ENCODE data around the gene MTFMT. TPM values are rescaled to one million over a fixed set of nuclear protein-coding genes. Genes with fewer than 3 reads are reported as not detected.

The MTFMT gene
- total RNA-seq, 4 donors from 2014 or later = 9.8 to 40.5 (median 31.0) TPM

DNA sequence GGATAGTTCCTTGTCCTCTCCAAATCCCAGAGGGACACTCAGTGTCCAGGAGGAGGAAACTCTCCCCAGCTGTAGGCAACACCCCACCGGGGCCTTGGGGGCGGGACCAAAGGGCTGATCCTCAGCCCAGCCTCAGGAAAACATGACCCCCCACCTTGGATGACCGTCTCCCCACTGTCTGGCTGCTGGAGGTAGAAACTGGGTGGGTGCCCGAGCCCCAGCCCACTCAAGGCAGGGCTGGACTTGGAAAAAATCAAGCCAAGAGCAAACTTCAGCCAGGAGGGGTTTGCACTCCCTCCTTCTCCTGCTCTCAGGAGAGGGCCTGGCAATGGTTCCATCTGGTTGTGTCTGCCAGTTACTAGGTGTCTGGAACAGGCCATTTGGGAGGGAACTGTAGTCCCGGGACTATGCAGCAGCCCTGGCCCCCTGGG, 42.0 kb upstream of the MTFMT start:
- peaks cover 13% of the 10 kb centered on the region for H3K27me3 ChIP-seq
- DNase-seq = peak; percentile 31
- H3K4me1 ChIP-seq = peaks cover 3 to 42% (median 31%) of the 10 kb centered on the region in 4 donors
- WGBS, 2 donors (ENCODE audit: low coverage in 1 of 2) = 56% methylated on average over 5 of the region's 5 CpGs; no CpG with 5 or more reads in 1 of the 2 donors
- peak overlapping the region; percentile 68 to 90 (median 86) for H3K27ac ChIP-seq
- H3K4me3 ChIP-seq = no peak overlapping the region
- intact Hi-C loops (cut with DNase I; ENCODE audit: low total_unique reads) (no loop called here), in situ Hi-C loops (cut with MboI; ENCODE audit: low pct_ligation_motif_present in 1 of 4, low pct_unique_long_range_greater_than_20kb in 1 of 4, low sequenced_read_pairs in 3 of 4) (no loop called here)
- H3K9me3 ChIP-seq = no peaks in the 10 kb centered on the region
- H3K36me3 ChIP-seq = no peaks in the 10 kb centered on the region
- TF ChIP-seq POLR2A (IDR thresholded peaks at IDR 0.05) (no peak), EP300 (IDR thresholded peaks at IDR 0.05; ENCODE audit: low read depth) (no peak), POLR2AphosphoS5 (IDR thresholded peaks at IDR 0.05) (no peak)
- TF ChIP-seq, protein P1, sequence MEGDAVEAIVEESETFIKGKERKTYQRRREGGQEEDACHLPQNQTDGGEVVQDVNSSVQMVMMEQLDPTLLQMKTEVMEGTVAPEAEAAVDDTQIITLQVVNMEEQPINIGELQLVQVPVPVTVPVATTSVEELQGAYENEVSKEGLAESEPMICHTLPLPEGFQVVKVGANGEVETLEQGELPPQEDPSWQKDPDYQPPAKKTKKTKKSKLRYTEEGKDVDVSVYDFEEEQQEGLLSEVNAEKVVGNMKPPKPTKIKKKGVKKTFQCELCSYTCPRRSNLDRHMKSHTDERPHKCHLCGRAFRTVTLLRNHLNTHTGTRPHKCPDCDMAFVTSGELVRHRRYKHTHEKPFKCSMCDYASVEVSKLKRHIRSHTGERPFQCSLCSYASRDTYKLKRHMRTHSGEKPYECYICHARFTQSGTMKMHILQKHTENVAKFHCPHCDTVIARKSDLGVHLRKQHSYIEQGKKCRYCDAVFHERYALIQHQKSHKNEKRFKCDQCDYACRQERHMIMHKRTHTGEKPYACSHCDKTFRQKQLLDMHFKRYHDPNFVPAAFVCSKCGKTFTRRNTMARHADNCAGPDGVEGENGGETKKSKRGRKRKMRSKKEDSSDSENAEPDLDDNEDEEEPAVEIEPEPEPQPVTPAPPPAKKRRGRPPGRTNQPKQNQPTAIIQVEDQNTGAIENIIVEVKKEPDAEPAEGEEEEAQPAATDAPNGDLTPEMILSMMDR (IDR thresholded peaks at IDR 0.05) = no peak

DNA sequence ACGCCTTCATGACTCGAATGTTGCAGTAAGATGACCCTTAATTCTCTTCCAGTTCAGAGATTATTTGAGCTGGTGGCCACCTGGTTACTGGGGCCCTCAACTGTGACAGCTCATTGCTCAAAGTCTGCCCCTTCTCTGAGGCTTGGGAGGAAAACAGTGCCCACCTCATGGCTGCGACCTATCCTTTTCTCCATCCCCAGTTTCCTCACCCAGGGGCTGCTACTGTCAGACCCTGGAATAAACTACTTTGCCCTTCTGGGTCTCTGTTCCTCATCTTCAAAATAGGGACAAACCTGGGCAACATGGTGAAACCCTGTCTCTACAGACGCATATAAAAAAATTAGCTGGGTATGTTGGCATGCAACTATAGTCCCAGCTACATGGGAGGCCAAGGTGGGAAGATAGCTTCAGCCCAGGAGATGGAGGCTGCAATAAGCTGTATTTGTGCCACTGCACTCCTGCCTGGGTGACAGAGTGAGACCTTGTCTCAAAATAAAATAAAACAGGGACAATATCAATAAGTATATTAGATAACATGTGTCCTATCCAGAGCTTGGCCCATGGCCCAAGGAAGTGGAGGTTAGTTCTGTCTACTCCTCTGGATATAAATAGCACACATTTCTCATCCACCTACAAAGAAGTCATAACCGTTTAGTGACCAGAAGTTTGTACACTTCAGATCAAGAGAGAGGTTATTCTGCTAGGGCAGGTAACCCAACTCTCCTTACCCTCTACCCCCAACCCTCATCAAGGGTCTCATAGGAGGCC, 40.5 kb upstream of the MTFMT start:
- Histone ChIP-seq H3K9me3 (no peaks in the 10 kb centered on the region), H3K4me3 (no peak overlapping the region), H3K27me3 (peaks cover 18% of the 10 kb centered on the region), H3K4me1 (peaks cover 3 to 42% (median 31%) of the 10 kb centered on the region in 4 donors), H3K36me3 (no peaks in the 10 kb centered on the region), H3K27ac (peak overlapping the region; percentile 68 to 90 (median 86))
- 66 to 73% methylated on average over 4 to 5 of the region's 5 CpGs for WGBS, 2 donors (ENCODE audit: low coverage in 1 of 2)
- intact Hi-C loops (cut with DNase I; ENCODE audit: low total_unique reads) = no loop called here
- TF ChIP-seq EP300 (IDR thresholded peaks at IDR 0.05; ENCODE audit: low read depth) (no peak), POLR2AphosphoS5 (IDR thresholded peaks at IDR 0.05) (no peak)
- no peak for DNase-seq
- in situ Hi-C loops (cut with MboI; ENCODE audit: low pct_ligation_motif_present in 1 of 4, low pct_unique_long_range_greater_than_20kb in 1 of 4, low sequenced_read_pairs in 3 of 4) = no loop called here

DNA sequence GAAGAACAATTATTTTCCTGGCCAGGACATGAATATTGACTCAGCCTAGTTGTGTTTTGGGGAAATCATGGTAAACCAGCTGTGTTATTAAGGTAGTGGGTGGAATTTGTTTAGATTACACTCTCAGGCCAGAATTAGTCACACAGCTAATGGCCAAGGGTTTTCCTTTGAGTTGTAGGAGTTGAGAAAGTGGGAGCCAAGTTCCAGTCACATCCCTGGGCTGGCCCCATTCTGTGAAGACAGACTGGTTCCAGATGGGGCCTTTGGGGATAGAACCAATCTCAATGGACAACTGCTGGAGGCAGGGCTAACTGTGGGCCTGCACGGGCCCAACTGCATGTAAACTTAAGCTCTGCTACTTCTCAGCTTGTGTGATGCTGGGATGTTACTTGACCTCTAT, 39.7 kb upstream of the MTFMT start:
- no peak overlapping the region for H3K4me3 ChIP-seq
- WGBS, 2 donors (ENCODE audit: low coverage in 1 of 2) = 50 to 60% methylated on average over 1 of the region's 1 CpG
- H3K4me1 ChIP-seq = peaks cover 3 to 42% (median 31%) of the 10 kb centered on the region in 4 donors
- H3K36me3 ChIP-seq = no peaks in the 10 kb centered on the region
- DNase-seq = peak; percentile 50
- peak in 2 of 3 donors; percentile 47 to 66 for TF ChIP-seq POLR2AphosphoS5 (IDR thresholded peaks at IDR 0.05)
- TF ChIP-seq, protein P1 (IDR thresholded peaks at IDR 0.05) = no peak
- H3K27ac ChIP-seq = peak overlapping the region; percentile 85 to 90 (median 86)
- in situ Hi-C loops (cut with MboI; ENCODE audit: low pct_ligation_motif_present in 1 of 4, low pct_unique_long_range_greater_than_20kb in 1 of 4, low sequenced_read_pairs in 3 of 4) (no loop called here), intact Hi-C loops (cut with DNase I; ENCODE audit: low total_unique reads) (no loop called here)
- no peaks in the 10 kb centered on the region for H3K9me3 ChIP-seq
- H3K27me3 ChIP-seq = peaks cover 18% of the 10 kb centered on the region

DNA sequence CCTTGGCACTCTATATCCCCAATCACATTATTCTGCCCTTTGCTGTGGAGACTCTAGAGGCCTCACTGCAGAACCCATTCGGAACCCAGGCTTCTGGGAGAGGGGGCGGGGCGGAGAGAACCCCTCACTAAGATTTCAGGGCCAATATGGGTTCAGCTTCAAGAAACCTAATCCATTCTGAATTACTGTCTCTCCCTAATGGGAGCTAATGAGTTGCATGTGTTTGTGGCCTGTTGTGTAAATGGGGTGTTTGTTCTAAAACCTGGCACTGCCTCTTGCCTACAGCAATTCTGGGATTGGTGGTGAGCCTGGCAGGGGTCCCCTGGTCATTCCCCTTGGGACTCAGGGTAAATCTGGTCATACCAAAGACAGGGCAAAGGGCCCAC, 39.0 kb upstream of the MTFMT start:
- peak overlapping the region in 2 of 4 donors; percentile 42 to 43 for H3K4me3 ChIP-seq
- H3K9me3 ChIP-seq = no peaks in the 10 kb centered on the region
- peaks cover 18% of the 10 kb centered on the region for H3K27me3 ChIP-seq
- no peak for DNase-seq
- intact Hi-C loops (cut with DNase I; ENCODE audit: low total_unique reads) = no loop called here
- WGBS, 2 donors (ENCODE audit: low coverage in 1 of 2) = 79% methylated on average over 3 of the region's 3 CpGs; no CpG with 5 or more reads in 1 of the 2 donors
- H3K36me3 ChIP-seq = no peaks in the 10 kb centered on the region
- H3K4me1 ChIP-seq = peaks cover 3 to 46% (median 31%) of the 10 kb centered on the region in 4 donors
- peak overlapping the region; percentile 85 to 90 (median 86) for H3K27ac ChIP-seq
- in situ Hi-C loops (cut with MboI; ENCODE audit: low pct_ligation_motif_present in 1 of 4, low pct_unique_long_range_greater_than_20kb in 1 of 4, low sequenced_read_pairs in 3 of 4) = no loop called here
- TF ChIP-seq POLR2AphosphoS5 (IDR thresholded peaks at IDR 0.05) = no peak
- TF ChIP-seq, protein P1 (IDR thresholded peaks at IDR 0.05) = no peak
- TF ChIP-seq EP300 (IDR thresholded peaks at IDR 0.05; ENCODE audit: low read depth) = no peak
- TF ChIP-seq POLR2A (IDR thresholded peaks at IDR 0.05) = no peak
